Ramos (cell line): ENCODE data around the gene BUB1B.
"Not testable (repeated sequence)": the region's sequence is repeated elsewhere in the genome, so short reads cannot be mapped to it uniquely, and the experiment has no call there.

Experiments
- in situ Hi-C: fragments of 300-500 bp; cut with MboI; formaldehyde crosslinking; loops from one replicate; pipeline ENCODE4 v1.14.3; 2022; ENCODE audit warnings: low sequenced_read_pairs; ENCODE audit not compliant: unreplicated experiment

Gene BUB1B

GRCh38 chr15:40136470-40137302 is 24.2 kb upstream of the BUB1B start:
- in situ Hi-C loops: no loop called here

- in situ Hi-C loops: no loop called here
Observed at GRCh38 chr15:40137303-40138200, 23.3 kb upstream of the BUB1B start.

GRCh38 chr15:40138201-40138570 is 22.7 kb upstream of the BUB1B start:
- in situ Hi-C loops: not testable (repeated sequence)

GRCh38 chr15:40142428-40142827 is 18.4 kb upstream of the BUB1B start:
- in situ Hi-C loops: no loop called here

GRCh38 chr15:40146037-40146436 is 14.8 kb upstream of the BUB1B start:
- in situ Hi-C loops: no loop called here

GRCh38 chr15:40149339-40149738 is 11.5 kb upstream of the BUB1B start:
- in situ Hi-C loops: no loop called here

GRCh38 chr15:40150163-40150925 is 10.5 kb upstream of the BUB1B start:
- in situ Hi-C loops: no loop called here

DNA sequence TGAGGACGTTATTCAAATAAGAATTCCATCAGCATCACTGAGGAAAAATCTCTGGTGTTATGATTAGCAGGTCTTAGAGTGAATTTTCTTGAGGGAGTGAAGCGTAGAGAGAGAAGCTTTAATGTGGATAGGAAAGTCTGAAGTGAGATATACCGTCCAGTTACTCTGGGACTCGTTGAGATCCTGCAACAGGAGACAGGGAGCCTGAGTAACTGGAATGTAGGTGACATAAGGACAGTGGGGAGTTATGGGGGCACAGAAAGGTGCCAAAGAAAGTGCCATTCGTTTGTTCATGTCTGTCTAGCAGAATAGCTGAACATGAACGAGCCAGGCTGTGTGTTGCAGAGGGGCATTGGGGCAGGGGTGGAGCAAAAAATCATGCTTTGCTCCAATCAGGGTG is 9.4 kb upstream of the BUB1B start:
- in situ Hi-C loops: no loop called here

GRCh38 chr15:40151991-40152390 is 8.9 kb upstream of the BUB1B start:
- in situ Hi-C loops: no loop called here

DNA sequence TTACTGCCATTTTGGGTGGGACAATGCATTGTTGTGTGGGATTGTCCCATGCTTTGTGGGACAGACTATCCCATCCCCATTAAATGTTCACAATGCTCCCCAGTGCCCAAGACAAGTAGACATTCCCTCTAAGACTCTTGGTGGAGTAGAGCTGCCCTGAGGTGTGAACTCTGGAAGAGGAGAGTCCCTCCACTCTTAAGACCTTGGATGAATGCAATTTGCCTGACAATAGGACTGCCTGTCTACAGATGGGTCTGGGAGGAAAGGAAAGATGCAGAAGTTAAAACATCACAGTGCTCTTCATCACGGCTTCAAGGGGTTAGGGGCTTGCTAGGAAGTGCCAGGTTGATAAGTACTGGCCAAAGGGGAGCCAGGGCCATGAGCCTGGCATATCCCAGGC is 6.0 kb upstream of the BUB1B start:
- in situ Hi-C loops: not testable (repeated sequence)

GRCh38 chr15:40155270-40155910 is 5.5 kb upstream of the BUB1B start:
- in situ Hi-C loops: no loop called here

- in situ Hi-C loops: no loop called here
Observed at GRCh38 chr15:40157778-40158447, 3.0 kb upstream of the BUB1B start.

DNA sequence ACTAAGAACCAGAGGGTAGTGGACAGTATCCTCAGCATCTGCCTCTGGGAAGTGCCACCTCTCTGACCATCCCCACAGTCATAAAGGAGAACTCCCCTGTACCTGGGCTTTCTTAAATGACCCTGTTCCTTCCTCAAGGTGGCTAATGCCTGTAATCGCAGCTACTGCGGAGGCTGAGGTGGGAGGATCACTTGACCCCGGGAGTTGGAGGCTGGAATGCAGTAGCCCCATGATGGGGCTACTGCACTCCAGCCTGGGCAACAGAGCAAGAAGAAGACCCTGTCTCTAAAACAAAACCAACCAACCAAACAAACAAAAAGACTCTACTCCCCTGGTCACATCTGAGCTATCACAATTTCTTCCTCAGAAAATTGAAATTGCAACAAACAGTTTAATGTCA is 848 bp upstream of the BUB1B start:
- in situ Hi-C loops: no loop called here

- in situ Hi-C loops: no loop called here
Observed at GRCh38 chr15:40161693-40162391, 973 bp downstream of the BUB1B start.

GRCh38 chr15:40162552-40162951 is 1.7 kb downstream of the BUB1B start:
- in situ Hi-C loops: no loop called here

- in situ Hi-C loops: no loop called here
Observed at GRCh38 chr15:40163657-40164416, 3.0 kb downstream of the BUB1B start.

DNA sequence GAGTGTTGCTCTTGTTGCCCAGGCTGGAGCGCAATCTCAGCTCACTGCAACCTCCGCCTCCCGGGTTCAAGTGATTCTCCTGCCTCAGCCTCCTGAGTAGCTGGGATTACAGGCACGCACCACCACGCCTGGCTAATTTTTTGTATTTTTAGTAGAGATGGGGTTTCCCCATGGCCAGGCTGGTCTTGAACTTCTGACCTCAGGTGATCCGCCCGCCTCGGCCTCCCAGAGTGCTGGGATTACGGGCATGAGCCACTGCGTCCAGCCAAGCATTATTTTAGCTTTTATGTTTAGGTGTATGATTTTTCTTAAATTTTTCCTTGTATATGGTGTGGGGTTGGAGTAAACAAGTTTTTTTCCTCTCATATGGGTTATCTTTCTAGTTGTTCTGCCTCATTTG is 6.5 kb downstream of the BUB1B start:
- in situ Hi-C loops: loop anchor here (5.0 kb wide), 1 partner anchor 120 kb away; no protein-coding TSS in a partner anchor

DNA sequence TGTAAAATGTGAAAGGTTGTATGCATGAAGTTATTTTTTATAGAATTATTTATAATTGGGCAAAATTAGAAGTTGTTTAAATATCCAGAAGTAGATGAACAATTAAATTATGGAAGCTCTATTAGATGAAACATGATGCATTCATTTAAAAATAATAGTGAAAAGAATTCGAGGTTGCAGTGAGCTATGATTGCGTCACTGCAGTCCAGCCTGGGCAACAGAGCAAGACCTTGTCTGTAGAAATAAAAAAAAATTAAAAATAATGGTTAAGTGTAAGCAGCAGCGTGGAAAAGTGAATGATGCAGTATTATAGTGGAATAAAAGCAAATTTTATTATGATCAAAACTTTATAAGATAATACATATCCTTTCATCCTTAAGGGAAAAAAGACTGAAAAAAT is 14.3 kb downstream of the BUB1B start:
- in situ Hi-C loops: no loop called here
